ENCODE measurements around the gene MACROD1. TPM values are rescaled to one million over a fixed set of nuclear protein-coding genes. Genes with fewer than 3 reads are reported as not detected.

MACROD1 gene
- total RNA-seq, 1 donor from 2014 or later = 20.6 TPM

DNA sequence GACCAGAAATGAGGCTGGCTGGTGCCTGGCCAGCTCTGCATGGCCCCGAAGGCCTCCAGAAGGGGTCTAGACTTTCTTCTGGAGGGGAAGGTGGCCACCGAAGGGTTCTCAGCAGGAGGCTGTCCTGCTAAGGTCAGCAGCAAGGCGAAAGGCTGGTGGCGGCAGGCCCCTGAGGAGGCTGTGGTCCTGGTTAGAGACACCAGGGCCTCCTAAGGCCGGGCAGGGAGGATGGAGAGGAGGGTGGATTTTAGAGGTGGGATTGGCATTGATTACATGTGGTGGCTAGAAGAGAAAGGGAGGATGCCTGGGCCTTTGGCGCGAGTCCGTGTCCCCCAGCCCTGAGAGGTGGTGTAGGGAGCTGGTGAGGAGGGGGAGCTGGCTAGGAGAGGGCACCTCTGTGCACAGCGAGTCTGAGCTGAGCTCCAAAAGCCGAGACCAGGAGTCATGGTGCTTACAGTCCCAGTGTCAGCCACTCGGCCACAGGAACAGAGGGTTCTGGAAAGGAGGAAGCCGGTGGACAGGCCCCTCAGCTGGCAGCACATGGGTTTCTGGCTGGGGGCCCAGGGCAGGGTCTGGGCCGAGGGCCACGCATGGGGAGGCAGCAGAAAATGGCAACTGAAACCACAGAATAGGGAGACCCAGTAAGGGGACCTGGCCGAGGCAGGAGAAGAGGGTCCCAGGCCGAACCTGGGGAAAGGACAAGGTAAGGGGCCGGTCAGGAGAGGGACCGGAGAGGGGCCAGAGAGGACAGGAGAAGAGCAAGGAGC lies 43.1 kb upstream of the MACROD1 start:
- TF ChIP-seq, protein P1, sequence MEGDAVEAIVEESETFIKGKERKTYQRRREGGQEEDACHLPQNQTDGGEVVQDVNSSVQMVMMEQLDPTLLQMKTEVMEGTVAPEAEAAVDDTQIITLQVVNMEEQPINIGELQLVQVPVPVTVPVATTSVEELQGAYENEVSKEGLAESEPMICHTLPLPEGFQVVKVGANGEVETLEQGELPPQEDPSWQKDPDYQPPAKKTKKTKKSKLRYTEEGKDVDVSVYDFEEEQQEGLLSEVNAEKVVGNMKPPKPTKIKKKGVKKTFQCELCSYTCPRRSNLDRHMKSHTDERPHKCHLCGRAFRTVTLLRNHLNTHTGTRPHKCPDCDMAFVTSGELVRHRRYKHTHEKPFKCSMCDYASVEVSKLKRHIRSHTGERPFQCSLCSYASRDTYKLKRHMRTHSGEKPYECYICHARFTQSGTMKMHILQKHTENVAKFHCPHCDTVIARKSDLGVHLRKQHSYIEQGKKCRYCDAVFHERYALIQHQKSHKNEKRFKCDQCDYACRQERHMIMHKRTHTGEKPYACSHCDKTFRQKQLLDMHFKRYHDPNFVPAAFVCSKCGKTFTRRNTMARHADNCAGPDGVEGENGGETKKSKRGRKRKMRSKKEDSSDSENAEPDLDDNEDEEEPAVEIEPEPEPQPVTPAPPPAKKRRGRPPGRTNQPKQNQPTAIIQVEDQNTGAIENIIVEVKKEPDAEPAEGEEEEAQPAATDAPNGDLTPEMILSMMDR (IDR thresholded peaks at IDR 0.05) = no peak
- Mint-ChIP-seq H3K27me3 (ENCODE audit: low read depth) (no peaks in the 10 kb centered on the region), H3K36me3 (ENCODE audit: low read depth) (peaks cover 10% of the 10 kb centered on the region), H3K4me1 (ENCODE audit: low read depth) (peaks cover 19% of the 10 kb centered on the region), H3K27ac (ENCODE audit: unreplicated experiment) (no peak overlapping the region), H3K9me3 (ENCODE audit: low read depth) (no peaks in the 10 kb centered on the region), H3K4me3 (ENCODE audit: unreplicated experiment) (no peak overlapping the region)
- DNase-seq (ENCODE audit: low spot score) = no peak

DNA sequence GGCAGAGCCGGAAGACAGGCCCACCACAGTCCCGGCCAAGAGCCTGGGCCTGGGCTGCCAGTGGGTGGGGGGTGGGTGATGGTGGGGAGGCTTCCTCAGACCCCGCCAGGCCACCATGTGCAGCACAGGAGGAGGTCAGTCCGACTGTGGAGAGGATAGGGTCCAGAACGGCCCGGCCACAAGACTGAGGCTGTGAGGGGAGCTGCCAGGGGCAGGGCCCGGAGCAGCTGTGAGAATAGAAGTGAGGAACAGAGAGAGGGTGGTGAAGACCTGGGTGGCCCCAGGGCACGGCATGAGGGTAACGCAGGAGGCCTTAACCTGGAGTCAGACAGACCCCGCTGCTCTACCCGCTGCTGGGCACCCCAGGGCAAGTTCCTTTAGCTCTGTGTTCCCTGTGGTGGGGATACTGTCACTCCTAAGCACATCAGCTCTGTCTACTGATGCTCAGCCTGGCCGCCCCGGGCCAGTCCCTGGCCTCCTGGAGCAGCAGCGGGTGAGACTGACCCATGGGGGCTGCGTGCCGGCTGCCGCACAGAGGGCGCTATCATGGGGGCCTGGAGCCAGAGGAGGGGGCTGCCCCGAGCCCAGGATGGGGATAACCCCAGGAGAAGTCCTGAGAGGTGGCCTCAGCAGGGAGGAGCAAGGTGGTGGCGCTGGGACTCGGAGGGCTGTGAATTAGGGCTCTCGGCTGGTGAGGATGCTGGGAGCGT lies 42.3 kb upstream of the MACROD1 start:
- Mint-ChIP-seq H3K27me3 (ENCODE audit: low read depth) (no peaks in the 10 kb centered on the region), H3K27ac (ENCODE audit: unreplicated experiment) (peak overlapping the region; percentile 84), H3K4me3 (ENCODE audit: unreplicated experiment) (no peak overlapping the region), H3K36me3 (ENCODE audit: low read depth) (peaks cover 15% of the 10 kb centered on the region), H3K4me1 (ENCODE audit: low read depth) (peaks cover 20% of the 10 kb centered on the region), H3K9me3 (ENCODE audit: low read depth) (no peaks in the 10 kb centered on the region)
- TF ChIP-seq, protein P1 (IDR thresholded peaks at IDR 0.05) = no peak
- no peak for DNase-seq (ENCODE audit: low spot score)

DNA sequence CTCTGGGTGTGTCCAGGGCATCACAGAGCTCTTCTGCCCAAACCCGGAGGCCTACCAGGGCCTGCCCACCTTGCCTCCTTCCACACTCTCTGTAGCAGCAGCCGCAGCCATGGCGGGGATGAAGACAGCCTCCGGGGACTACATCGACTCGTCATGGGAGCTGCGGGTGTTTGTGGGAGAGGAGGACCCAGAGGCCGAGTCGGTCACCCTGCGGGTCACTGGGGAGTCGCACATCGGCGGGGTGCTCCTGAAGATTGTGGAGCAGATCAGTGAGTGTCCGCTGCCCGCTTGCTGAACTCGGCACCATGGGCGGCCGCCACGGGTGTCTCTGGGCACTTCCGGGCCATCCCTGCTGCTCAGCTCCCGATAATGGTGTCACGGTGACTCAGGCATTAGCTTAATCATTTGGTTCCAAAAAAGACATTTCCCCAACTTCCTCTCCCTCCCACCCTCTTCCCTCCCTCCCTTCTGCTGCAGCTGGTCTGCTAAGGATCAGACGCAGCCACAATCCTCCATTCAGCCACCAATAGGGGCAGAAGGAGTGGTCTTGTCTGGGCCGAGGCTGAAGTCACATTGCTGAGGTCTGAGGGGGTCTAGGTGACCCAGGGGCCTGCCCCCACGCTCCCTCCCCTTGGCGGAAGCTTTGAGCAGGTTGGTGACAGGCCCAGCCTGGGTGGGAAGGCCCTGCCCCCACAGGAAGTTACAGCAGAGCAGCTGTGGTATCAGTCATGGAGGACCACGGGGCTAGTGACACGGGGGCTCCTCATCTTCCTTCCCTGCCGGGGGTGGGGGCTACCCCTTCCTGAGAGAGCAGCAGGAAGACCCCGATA lies 41.6 kb upstream of the MACROD1 start:
- no peaks in the 10 kb centered on the region for H3K9me3 Mint-ChIP-seq (ENCODE audit: low read depth)
- peaks cover 20% of the 10 kb centered on the region for H3K4me1 Mint-ChIP-seq (ENCODE audit: low read depth)
- no peaks in the 10 kb centered on the region for H3K27me3 Mint-ChIP-seq (ENCODE audit: low read depth)
- no peak for DNase-seq (ENCODE audit: low spot score)
- peak overlapping the region; percentile 31 for H3K4me3 Mint-ChIP-seq (ENCODE audit: unreplicated experiment)
- peaks cover 21% of the 10 kb centered on the region for H3K36me3 Mint-ChIP-seq (ENCODE audit: low read depth)
- peak overlapping the region; percentile 84 for H3K27ac Mint-ChIP-seq (ENCODE audit: unreplicated experiment)
- TF ChIP-seq, protein P1 (IDR thresholded peaks at IDR 0.05) = no peak

DNA sequence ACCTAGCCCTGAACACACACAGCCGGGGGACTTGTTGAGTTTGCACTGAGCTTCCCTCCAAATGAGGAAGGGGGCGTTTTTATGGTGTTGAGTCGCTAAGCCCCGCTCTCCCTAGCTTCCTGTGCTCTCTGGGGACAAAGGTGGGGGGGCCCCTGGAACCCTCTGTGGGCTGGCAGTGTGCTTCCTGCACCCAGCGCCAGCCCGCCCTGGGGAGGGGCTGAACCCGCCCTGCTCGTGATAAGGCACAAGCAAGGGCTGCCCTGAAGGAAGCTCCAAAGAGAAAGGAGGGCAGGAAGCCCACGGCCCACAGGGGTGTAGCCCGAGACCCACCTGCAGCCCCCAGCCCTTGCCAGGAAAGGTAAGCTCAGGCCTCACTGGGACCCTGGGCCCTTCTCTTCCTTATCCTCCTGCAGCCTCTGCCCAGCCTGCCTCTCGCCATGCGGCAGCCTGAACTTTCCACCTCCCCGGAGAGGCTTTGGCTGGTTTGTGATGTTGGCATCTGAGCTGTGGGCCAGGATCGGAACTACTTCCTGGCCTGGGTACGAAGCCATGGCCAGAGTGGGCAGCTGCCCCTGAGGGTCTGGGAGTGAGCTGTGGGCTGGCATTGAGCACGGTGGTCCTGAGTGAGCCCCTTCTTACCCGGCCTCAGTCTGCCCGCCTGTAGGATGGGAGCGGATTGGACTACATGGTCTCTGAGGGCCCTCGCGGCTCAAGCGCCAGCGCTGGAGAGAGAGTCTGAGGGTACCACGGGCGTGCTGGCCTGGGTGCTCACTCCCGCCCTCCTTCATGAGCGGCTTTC lies 40.7 kb upstream of the MACROD1 start, which contains the start of gene FERMT3:
TSS of gene FERMT3 (plus strand) at position 265 of the 799 bp plus-strand sequence. CDS start 644 bp downstream, outside the sequence.
- Mint-ChIP-seq H3K4me1 (ENCODE audit: low read depth) (peaks cover 21% of the 10 kb centered on the region), H3K27me3 (ENCODE audit: low read depth) (no peaks in the 10 kb centered on the region), H3K27ac (ENCODE audit: unreplicated experiment) (peak within 1 kb of the TSS; percentile 84), H3K4me3 (ENCODE audit: unreplicated experiment) (peak within 1 kb of the TSS; percentile 31), H3K36me3 (ENCODE audit: low read depth) (peaks cover 26% of the 10 kb centered on the region), H3K9me3 (ENCODE audit: low read depth) (no peaks in the 10 kb centered on the region)
- DNase-seq (ENCODE audit: low spot score) = no peak
- TF ChIP-seq, protein P1 (IDR thresholded peaks at IDR 0.05) = no peak

Data from chondrocyte (in vitro differentiated cells).